Esophagus (tissue), 2 donors: Measurements from ENCODE around the gene WTAP. TPM values are rescaled to one million over a fixed set of nuclear protein-coding genes. Genes with fewer than 3 reads are reported as not detected.

Experiments used
- H3K27ac ChIP-seq, 2 donors: one replicate each; pipeline ENCODE4 v1.5.1; 2013; ENCODE audit warnings: low read depth in 2 of 2, mild to moderate bottlenecking in 2 of 2, inconsistent platforms in 1 of 2, low read length in 1 of 2, moderate library complexity in 1 of 2
- H3K27me3 ChIP-seq, 2 donors: one replicate each; pipeline ENCODE4 v1.6.1; 2013; ENCODE audit warnings: low read length in 2 of 2, control low read depth in 1 of 2, mild to moderate bottlenecking in 1 of 2; ENCODE audit not compliant: insufficient read depth in 2 of 2, control insufficient read depth in 1 of 2
- H3K36me3 ChIP-seq, 2 donors: one replicate each; pipeline ENCODE4 v1.6.1; 2013; ENCODE audit warnings: low read length in 1 of 2; ENCODE audit not compliant: control insufficient read depth in 2 of 2, insufficient read depth in 2 of 2
- H3K4me1 ChIP-seq, 2 donors: one replicate each; pipeline ENCODE4 v1.6.1; 2013; ENCODE audit warnings: low read length in 1 of 2; ENCODE audit not compliant: control insufficient read depth in 2 of 2, insufficient read depth in 2 of 2
- H3K4me3 ChIP-seq, 2 donors: one replicate each; pipeline ENCODE4 v1.5.1; 2013; ENCODE audit warnings: low read length in 2 of 2, mild to moderate bottlenecking in 2 of 2, low read depth in 1 of 2, moderate library complexity in 1 of 2
- H3K9me3 ChIP-seq, 2 donors: one replicate each; pipeline ENCODE4 v1.6.1; 2013; ENCODE audit warnings: mild to moderate bottlenecking in 2 of 2, low read depth in 1 of 2, low read length in 1 of 2, moderate library complexity in 1 of 2; ENCODE audit not compliant: control insufficient read depth in 2 of 2, insufficient read depth in 1 of 2
- WGBS, 2 donors: extraction: QIAGEN DNeasy Blood & Tissue Kit; methylation state at CpG; one replicate each; pipeline ENCODE4 v1.1.7; 2013; 5-methylcytosine and 5-hydroxymethylcytosine counted together
- polyA plus RNA-seq, 2 donors: library from polyadenylated mRNA; stranded (reverse); fragments of 200-250 nt; gene quantifications; one replicate each; pipeline ENCODE4 v1.2.3, GENCODE V29; 2013
- donor health status: healthy with polysubstance abuse.
- donor health status: Bipolar disorder and iron deficiency.

WTAP gene
- polyA plus RNA-seq, 2 donors: 55.8 to 75.6 TPM

- Histone ChIP-seq H3K36me3 (peaks cover 13 to 16% of the 10 kb centered on the region in 2 donors), H3K9me3 (no peaks in the 10 kb centered on the region)
These were observed 42.2 kb downstream of the WTAP start for GRCh38 chr6:159769470-159769869.

DNA sequence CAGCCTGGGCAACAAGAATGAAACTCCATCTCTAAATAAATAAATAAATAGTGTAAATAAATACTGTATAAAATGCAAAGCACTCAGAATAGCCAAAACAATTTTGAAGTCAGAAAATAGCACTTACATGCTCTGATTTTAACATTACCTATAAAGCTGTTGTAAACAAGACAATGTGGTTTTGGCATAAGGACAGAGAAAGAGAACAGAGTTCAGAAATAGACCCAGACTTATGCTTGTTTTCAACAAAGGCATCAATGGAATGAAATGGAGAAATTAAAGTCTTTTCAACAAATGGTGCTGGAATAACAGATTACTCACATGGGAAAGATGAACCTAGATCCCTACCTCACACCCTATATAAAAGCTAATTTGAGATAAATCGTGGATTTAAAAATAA lies 44.9 kb downstream of the WTAP start:
- Histone ChIP-seq H3K27me3 (no peaks in the 10 kb centered on the region), H3K27ac (no peak overlapping the region), H3K4me1 (no peaks in the 10 kb centered on the region), H3K4me3 (no peak overlapping the region), H3K36me3 (peaks cover 12 to 19% of the 10 kb centered on the region in 2 donors), H3K9me3 (no peaks in the 10 kb centered on the region)
- WGBS, 2 donors: 0 to 44% methylated on average over 1 of the region's 1 CpG

More at GRCh38 chr6:159769470-159769869, 42.2 kb downstream of the WTAP start:
- Histone ChIP-seq H3K27ac (no peak overlapping the region), H3K27me3 (no peaks in the 10 kb centered on the region), H3K4me3 (no peak overlapping the region), H3K4me1 (no peaks in the 10 kb centered on the region)

DNA sequence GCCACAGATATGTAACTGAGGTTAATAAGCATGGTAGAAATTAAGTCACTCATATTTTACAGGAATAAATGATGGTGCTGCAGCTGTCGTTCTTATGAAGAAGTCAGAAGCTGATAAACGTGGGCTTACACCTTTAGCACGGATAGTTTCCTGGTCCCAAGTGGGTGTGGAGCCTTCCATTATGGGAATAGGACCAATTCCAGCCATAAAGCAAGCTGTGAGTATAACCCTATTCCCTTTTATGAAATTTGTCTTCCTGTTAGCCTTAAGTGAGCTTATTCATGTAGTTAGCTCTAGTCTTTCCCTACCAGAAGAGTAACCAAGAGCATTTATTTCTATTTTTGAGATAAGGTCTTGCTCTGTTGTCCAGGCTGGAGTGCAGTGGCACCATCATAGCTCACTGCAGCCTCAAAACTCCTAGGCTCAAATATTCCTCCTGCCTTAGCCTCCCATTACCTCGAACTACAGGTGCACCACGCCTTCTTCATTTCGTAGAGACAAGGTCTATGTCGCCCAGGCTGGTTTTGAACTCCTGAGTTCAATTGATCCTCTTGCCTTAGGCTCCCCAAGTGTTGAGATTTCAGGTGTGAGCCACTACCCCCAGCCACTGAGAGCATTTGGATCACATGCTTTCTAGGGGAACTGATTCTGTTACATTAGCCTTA lies 50.1 kb downstream of the WTAP start:
- no peak overlapping the region for H3K27ac ChIP-seq
- H3K9me3 ChIP-seq: no peaks in the 10 kb centered on the region
- H3K4me3 ChIP-seq: no peak overlapping the region
- WGBS, 2 donors: 76 to 82% methylated on average over 7 of the region's 7 CpGs
- H3K36me3 ChIP-seq: peaks cover 7 to 16% of the 10 kb centered on the region in 2 donors
- no peaks in the 10 kb centered on the region for H3K27me3 ChIP-seq
- no peaks in the 10 kb centered on the region for H3K4me1 ChIP-seq

- no peaks in the 10 kb centered on the region for H3K27me3 ChIP-seq
- peaks cover 14 to 20% of the 10 kb centered on the region in 2 donors for H3K36me3 ChIP-seq
- 43 to 52% methylated on average over 1 of the region's 1 CpG for WGBS, 2 donors
- H3K9me3 ChIP-seq: no peaks in the 10 kb centered on the region
- no peak overlapping the region for H3K4me3 ChIP-seq
- no peaks in the 10 kb centered on the region for H3K4me1 ChIP-seq
- H3K27ac ChIP-seq: no peak overlapping the region
These were observed 50.8 kb downstream of the WTAP start for GRCh38 chr6:159778131-159778530.

DNA sequence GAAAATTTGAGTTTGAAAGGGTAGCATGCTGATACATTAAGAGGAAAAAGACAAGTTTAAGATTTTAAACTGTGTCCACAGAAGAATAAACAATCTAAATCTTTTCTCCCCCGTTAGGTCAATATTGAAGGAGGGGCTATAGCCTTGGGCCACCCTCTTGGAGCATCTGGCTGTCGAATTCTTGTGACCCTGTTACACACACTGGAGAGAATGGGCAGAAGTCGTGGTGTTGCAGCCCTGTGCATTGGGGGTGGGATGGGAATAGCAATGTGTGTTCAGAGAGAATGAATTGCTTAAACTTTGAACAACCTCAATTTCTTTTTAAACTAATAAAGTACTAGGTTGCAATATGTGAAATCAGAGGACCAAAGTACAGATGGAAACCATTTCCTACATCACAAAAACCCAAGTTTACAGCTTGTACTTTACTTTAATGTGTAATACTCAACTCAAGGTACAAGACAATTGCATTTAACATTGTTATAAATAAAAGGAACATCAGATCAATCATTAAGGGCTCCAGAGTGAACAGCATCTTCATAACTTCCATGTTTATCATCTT lies 51.3 kb downstream of the WTAP start:
- Histone ChIP-seq H3K9me3 (no peaks in the 10 kb centered on the region), H3K4me3 (no peak overlapping the region), H3K36me3 (peaks cover 14 to 20% of the 10 kb centered on the region in 2 donors), H3K4me1 (no peaks in the 10 kb centered on the region), H3K27ac (no peak overlapping the region), H3K27me3 (no peaks in the 10 kb centered on the region)
- WGBS, 2 donors: 57 to 62% methylated on average over 3 of the region's 3 CpGs

DNA sequence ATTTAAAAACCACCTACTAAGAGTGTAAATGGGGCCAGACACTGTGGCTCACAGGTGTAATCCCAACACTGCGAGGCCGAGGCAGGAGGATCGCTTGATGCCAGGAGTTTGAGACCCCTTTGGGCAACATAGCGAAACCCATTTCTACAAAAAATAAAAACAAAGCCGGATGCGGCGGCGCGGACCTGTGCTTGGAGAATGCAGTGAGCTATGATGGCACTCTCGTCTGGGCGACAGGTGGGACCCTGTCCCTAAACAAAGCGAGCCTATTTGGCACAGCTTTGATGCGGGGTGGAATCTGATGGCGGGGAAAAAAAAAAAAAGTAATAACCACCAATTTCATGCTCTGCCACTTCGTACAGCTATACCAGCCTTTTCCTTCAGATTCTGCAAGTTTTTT lies 61.0 kb downstream of the WTAP start:
- no peaks in the 10 kb centered on the region for H3K9me3 ChIP-seq
- H3K36me3 ChIP-seq: peaks cover 4% of the 10 kb centered on the region in 2 donors
- peak overlapping the region; percentile 66 to 85 for H3K27ac ChIP-seq
- no peaks in the 10 kb centered on the region for H3K27me3 ChIP-seq
- H3K4me3 ChIP-seq: peak overlapping the region; percentile 87
- WGBS, 2 donors: 19 to 26% methylated on average over 15 of the region's 15 CpGs
- no peaks in the 10 kb centered on the region for H3K4me1 ChIP-seq

DNA sequence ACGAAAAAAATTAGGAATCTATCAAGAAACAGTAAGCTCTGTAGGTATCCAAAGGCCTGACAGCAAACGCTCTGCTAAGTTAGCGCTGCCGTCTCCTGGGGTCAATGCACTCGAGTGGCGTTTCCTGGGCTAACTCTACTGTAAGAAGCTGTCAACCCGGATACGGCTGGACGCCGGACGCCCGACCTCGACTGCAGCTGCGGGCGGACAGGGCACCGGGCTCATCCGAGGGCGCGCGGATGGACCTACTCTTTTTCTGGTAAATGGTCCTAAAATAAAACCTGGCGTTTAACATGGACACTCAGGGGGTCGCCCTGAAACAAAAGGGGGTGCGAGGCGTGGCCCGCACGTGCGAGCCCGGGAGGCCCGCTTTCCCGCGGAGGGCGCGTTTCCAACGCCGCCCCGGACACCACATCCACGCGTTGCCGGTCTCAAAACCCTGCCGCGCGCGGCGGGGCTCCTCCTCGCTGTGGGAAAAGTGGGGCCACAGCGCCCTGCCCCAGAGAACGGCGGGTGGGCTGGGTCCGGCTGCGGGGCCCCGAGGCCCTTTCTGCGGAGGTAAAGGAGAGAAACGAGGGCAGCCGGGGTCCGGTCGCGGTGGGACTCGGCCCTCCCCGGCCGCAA lies 61.6 kb downstream of the WTAP start:
- Histone ChIP-seq H3K27ac (peak overlapping the region; percentile 85 to 94), H3K9me3 (no peaks in the 10 kb centered on the region)
- WGBS, 2 donors: 0 to 1% methylated on average over 57 to 60 of the region's 60 CpGs

GRCh38 chr6:159789377-159790148 lies 62.3 kb downstream of the WTAP start, which contains the start of gene TCP1:
Gene TCP1, minus strand, starts transcription at chr6:159789602. Its CDS starts 134 bp downstream, at chr6:159789468.
- Histone ChIP-seq H3K27me3 (no peaks in the 10 kb centered on the region), H3K9me3 (no peaks in the 10 kb centered on the region), H3K36me3 (peaks cover 3 to 4% of the 10 kb centered on the region in 2 donors), H3K4me1 (no peaks in the 10 kb centered on the region), H3K27ac (peak within 1 kb of the TSS; percentile 98 to 100), H3K4me3 (peak within 1 kb of the TSS; percentile 87 to 93)
- 0% methylated on average over 64 of the region's 64 CpGs for WGBS, 2 donors

More for the DNA sequence above, 61.6 kb downstream of the WTAP start:
- Histone ChIP-seq H3K27me3 (no peaks in the 10 kb centered on the region), H3K4me1 (no peaks in the 10 kb centered on the region), H3K36me3 (peaks cover 4% of the 10 kb centered on the region in 2 donors), H3K4me3 (peak overlapping the region; percentile 87)

DNA sequence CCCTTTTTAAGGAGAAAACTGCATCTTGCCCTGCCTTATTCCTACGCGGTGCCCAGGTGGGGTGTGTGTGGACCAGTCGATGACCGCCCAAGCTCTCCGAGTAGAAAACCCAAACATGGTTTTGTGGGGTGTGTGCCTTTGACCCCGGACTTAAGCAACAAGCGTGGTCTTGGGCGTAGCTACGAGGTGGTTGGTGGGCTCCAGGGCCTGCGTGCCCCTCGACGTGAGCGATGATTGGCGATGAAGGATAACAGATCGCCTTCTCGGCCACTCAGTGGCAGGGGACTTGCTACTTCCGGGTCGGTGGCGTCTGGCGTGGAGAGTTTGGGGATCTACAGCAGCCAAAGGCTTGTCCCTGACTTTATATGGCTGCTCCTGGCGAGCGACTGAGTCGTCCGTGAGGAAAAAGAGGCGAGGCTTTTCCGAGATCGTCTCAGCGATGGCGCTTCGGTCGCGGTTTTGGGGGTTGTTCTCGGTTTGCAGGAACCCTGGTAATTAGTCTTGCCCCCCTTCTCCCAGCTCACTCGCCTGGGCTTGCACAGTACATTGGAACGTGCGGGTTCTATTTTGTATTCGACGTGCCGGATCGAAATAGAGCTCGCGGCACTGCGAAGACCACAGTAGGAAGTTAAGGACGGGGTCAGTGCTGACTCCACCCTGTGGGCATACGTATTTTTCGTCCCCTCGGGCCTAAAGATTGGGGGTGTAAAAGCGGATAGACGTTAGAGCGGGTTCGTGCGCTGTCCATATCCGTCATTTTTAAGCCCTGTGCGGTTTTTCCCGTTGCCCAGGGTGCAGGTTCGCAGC lies 63.0 kb downstream of the WTAP start, which contains the start of gene MRPL18:
MRPL18 (plus strand) TSS at position 319 of the 807 bp plus-strand sequence; CDS start at position 440, 121 bp downstream.
- Histone ChIP-seq H3K9me3 (no peaks in the 10 kb centered on the region), H3K27ac (peak within 1 kb of the TSS; percentile 98 to 100), H3K27me3 (no peaks in the 10 kb centered on the region), H3K4me3 (peak within 1 kb of the TSS; percentile 87 to 93), H3K36me3 (no peaks in the 10 kb centered on the region), H3K4me1 (no peaks in the 10 kb centered on the region)
- WGBS, 2 donors: 0% methylated on average over 54 to 56 of the region's 56 CpGs
